Stimulated activated CD4-positive, alpha-beta T cell treated with anti-CD3 and anti-CD28 coated beads, Interleukin-15, amount 100 ng/mL, for 48 hours (primary cell): ENCODE measurements around the gene HAX1.
A peak's percentile ranks its signal among the peaks of the same experiment; 100 is the strongest.
"Not testable (repeated sequence)": the region's sequence is repeated elsewhere in the genome, so short reads cannot be mapped to it uniquely, and the experiment has no call there.

Experiments used
- DNase-seq, 2 donors: peaks; one replicate each; pipeline ENCODE4 v3.0.0-alpha.2; 2020; ENCODE audit warnings: low read depth in 2 of 2

The HAX1 gene

GRCh38 chr1:154287591-154287990 lies 15.2 kb downstream of the HAX1 start:
- DNase-seq: not testable (repeated sequence)

GRCh38 chr1:154288661-154289060 lies 16.2 kb downstream of the HAX1 start:
- no peak for DNase-seq

- DNase-seq: no peak
Observed at GRCh38 chr1:154290921-154291320, 18.5 kb downstream of the HAX1 start.

- no peak for DNase-seq
Observed at GRCh38 chr1:154295408-154296235, 23.2 kb downstream of the HAX1 start.

- no peak for DNase-seq
Observed at GRCh38 chr1:154301582-154301981, 29.2 kb downstream of the HAX1 start.

GRCh38 chr1:154304664-154305337 lies 32.4 kb downstream of the HAX1 start:
- DNase-seq: peak; percentile 61 to 76

- no peak for DNase-seq
Observed at GRCh38 chr1:154306151-154306550, 33.7 kb downstream of the HAX1 start.

- DNase-seq: not testable (repeated sequence)
Observed at GRCh38 chr1:154307670-154308270, 35.3 kb downstream of the HAX1 start.

- DNase-seq: not testable (repeated sequence)
Observed at GRCh38 chr1:154309136-154309535, 36.7 kb downstream of the HAX1 start.

- DNase-seq: not testable (repeated sequence)
Observed at GRCh38 chr1:154312229-154313065, 40.0 kb downstream of the HAX1 start.

GRCh38 chr1:154313066-154313356 lies 40.6 kb downstream of the HAX1 start:
- DNase-seq: no peak

GRCh38 chr1:154314226-154314625 lies 41.8 kb downstream of the HAX1 start:
- DNase-seq: not testable (repeated sequence)

- no peak for DNase-seq
Observed at GRCh38 chr1:154316704-154317103, 44.3 kb downstream of the HAX1 start.

- no peak for DNase-seq
Observed at GRCh38 chr1:154318386-154318785, 46.0 kb downstream of the HAX1 start.

GRCh38 chr1:154320882-154321608 lies 48.6 kb downstream of the HAX1 start, which contains the start of gene AQP10:
Gene AQP10, plus strand, starts transcription at chr1:154321093. Its CDS starts 63 bp downstream, at chr1:154321156.
- no peak for DNase-seq

- not testable (repeated sequence) for DNase-seq
Observed at GRCh38 chr1:154321609-154321934, 49.1 kb downstream of the HAX1 start.

GRCh38 chr1:154323493-154323892 lies 51.1 kb downstream of the HAX1 start:
- no peak for DNase-seq

GRCh38 chr1:154324241-154324640 lies 51.8 kb downstream of the HAX1 start:
- no peak for DNase-seq

- DNase-seq: peak; percentile 74 to 81
Observed at GRCh38 chr1:154324669-154325582, 52.5 kb downstream of the HAX1 start, which contains the start of gene ATP8B2. Gene ATP8B2, plus strand, starts transcription at chr1:154325525. Its CDS starts 2,617 bp downstream, at chr1:154328142.
